Adipocyte (in vitro differentiated cells): ENCODE data around the gene DBF4B.
"Not testable (repeated sequence)": the region's sequence is repeated elsewhere in the genome, so short reads cannot be mapped to it uniquely, and the experiment has no call there.

Experiments
- DNase-seq: peaks from one replicate; pipeline ENCODE4 v3.0.0-alpha.2; 2015; ENCODE audit warnings: low read depth
- H3K27me3 ChIP-seq: replicated peaks from 2 replicates; pipeline ENCODE4 v1.7.0; 2013; ENCODE audit warnings: mild to moderate bottlenecking, low read length, moderate library complexity; ENCODE audit not compliant: control insufficient read depth, insufficient read depth
- H3K36me3 ChIP-seq: 2 replicates; pipeline ENCODE4 v1.7.0; 2013; ENCODE audit warnings: low read length, mild to moderate bottlenecking, moderate library complexity; ENCODE audit not compliant: control insufficient read depth, insufficient read depth, severe bottlenecking
- H3K4me1 ChIP-seq: 2 replicates; pipeline ENCODE4 v1.7.0; 2013; ENCODE audit warnings: mild to moderate bottlenecking, low read length, moderate library complexity; ENCODE audit not compliant: control insufficient read depth, insufficient read depth
- H3K4me3 ChIP-seq: 2 replicates; pipeline ENCODE4 v1.7.0; 2013; ENCODE audit warnings: mild to moderate bottlenecking, low read length, moderate library complexity
- H3K9ac ChIP-seq: 2 replicates; pipeline ENCODE4 v1.7.0; 2013; ENCODE audit warnings: mild to moderate bottlenecking, low read length, moderate library complexity
- H3K9me3 ChIP-seq: 2 replicates; pipeline ENCODE4 v1.7.0; 2013; ENCODE audit warnings: mild to moderate bottlenecking, low read length, moderate library complexity; ENCODE audit not compliant: control insufficient read depth

Gene DBF4B

GRCh38 chr17:44752953-44753861, 44.7 kb downstream of the DBF4B start:
- Histone ChIP-seq H3K27me3 (peaks cover 6% of the 10 kb centered on the region), H3K4me1 (no peaks in the 10 kb centered on the region), H3K9me3 (no peaks in the 10 kb centered on the region), H3K36me3 (no peaks in the 10 kb centered on the region), H3K9ac (no peak overlapping the region), H3K4me3 (no peak overlapping the region)
- no peak for DNase-seq

GRCh38 chr17:44754276-44754675, 45.8 kb downstream of the DBF4B start:
- H3K9ac ChIP-seq = no peak overlapping the region
- no peaks in the 10 kb centered on the region for H3K9me3 ChIP-seq
- H3K4me1 ChIP-seq = no peaks in the 10 kb centered on the region
- H3K36me3 ChIP-seq = no peaks in the 10 kb centered on the region
- peaks cover 6% of the 10 kb centered on the region for H3K27me3 ChIP-seq
- DNase-seq = no peak
- H3K4me3 ChIP-seq = no peak overlapping the region

GRCh38 chr17:44755180-44755579, 46.7 kb downstream of the DBF4B start:
- H3K27me3 ChIP-seq = peaks cover 15% of the 10 kb centered on the region
- not testable (repeated sequence) for H3K9ac ChIP-seq, H3K9me3 ChIP-seq, DNase-seq, H3K4me3 ChIP-seq, H3K4me1 ChIP-seq, H3K36me3 ChIP-seq

- H3K9ac ChIP-seq = no peak overlapping the region
- H3K27me3 ChIP-seq = peaks cover 20% of the 10 kb centered on the region
- no peak overlapping the region for H3K4me3 ChIP-seq
- H3K4me1 ChIP-seq = no peaks in the 10 kb centered on the region
- no peaks in the 10 kb centered on the region for H3K9me3 ChIP-seq
- H3K36me3 ChIP-seq = no peaks in the 10 kb centered on the region
- no peak for DNase-seq
Measured at GRCh38 chr17:44757045-44757917, 48.8 kb downstream of the DBF4B start.

GRCh38 chr17:44757918-44758413, 49.5 kb downstream of the DBF4B start:
- Histone ChIP-seq H3K9ac (no peak overlapping the region), H3K36me3 (no peaks in the 10 kb centered on the region), H3K4me3 (no peak overlapping the region), H3K27me3 (peaks cover 20% of the 10 kb centered on the region), H3K4me1 (no peaks in the 10 kb centered on the region), H3K9me3 (no peaks in the 10 kb centered on the region)
- DNase-seq = no peak

GRCh38 chr17:44758414-44759085, 50.1 kb downstream of the DBF4B start, which contains the start of gene ADAM11:
Gene ADAM11, plus strand, starts transcription at chr17:44758988. Its CDS starts 212 bp downstream, at chr17:44759200.
- H3K9ac ChIP-seq = no peak within 1 kb of the TSS
- H3K27me3 ChIP-seq = peaks cover 20% of the 10 kb centered on the region
- no peaks in the 10 kb centered on the region for H3K9me3 ChIP-seq
- H3K4me3 ChIP-seq = no peak within 1 kb of the TSS
- DNase-seq = peak; percentile 50
- H3K4me1 ChIP-seq = no peaks in the 10 kb centered on the region
- H3K36me3 ChIP-seq = no peaks in the 10 kb centered on the region

GRCh38 chr17:44759086-44759915, 50.8 kb downstream of the DBF4B start:
- no peak overlapping the region for H3K4me3 ChIP-seq
- peak; percentile 50 for DNase-seq
- H3K27me3 ChIP-seq = peaks cover 20% of the 10 kb centered on the region
- H3K36me3 ChIP-seq = no peaks in the 10 kb centered on the region
- H3K4me1 ChIP-seq = no peaks in the 10 kb centered on the region
- no peaks in the 10 kb centered on the region for H3K9me3 ChIP-seq
- no peak overlapping the region for H3K9ac ChIP-seq

GRCh38 chr17:44759916-44760243, 51.4 kb downstream of the DBF4B start:
- Histone ChIP-seq H3K9me3 (no peaks in the 10 kb centered on the region), H3K4me3 (no peak overlapping the region), H3K27me3 (peaks cover 20% of the 10 kb centered on the region), H3K4me1 (no peaks in the 10 kb centered on the region), H3K36me3 (no peaks in the 10 kb centered on the region), H3K9ac (no peak overlapping the region)
- DNase-seq = no peak

- Histone ChIP-seq H3K27me3 (peaks cover 20% of the 10 kb centered on the region), H3K9me3 (no peaks in the 10 kb centered on the region), H3K36me3 (no peaks in the 10 kb centered on the region), H3K4me1 (no peaks in the 10 kb centered on the region), H3K9ac (no peak overlapping the region), H3K4me3 (no peak overlapping the region)
- DNase-seq = no peak
Measured at GRCh38 chr17:44760474-44761308, 52.2 kb downstream of the DBF4B start.
